Karpas-422 (cell line): ENCODE measurements around the gene ANKRD23. TPM values are rescaled to one million over a fixed set of nuclear protein-coding genes. Genes with fewer than 3 reads are reported as not detected.

Source experiments
- DNase-seq: peaks from one replicate; pipeline ENCODE4 v3.0.0-alpha.2; 2015
- H2AFZ ChIP-seq: fragments of 200-600 bp; sonication (generic); 2 replicates; pipeline ENCODE4 v1.6.1; 2014; ENCODE audit warnings: antibody characterized with exemption, low read length, mixed read lengths
- H3K27ac ChIP-seq: fragments of 200-600 bp; sonication (generic); 2 replicates; pipeline ENCODE4 v1.5.1; 2014; ENCODE audit warnings: mild to moderate bottlenecking, low read length, moderate library complexity
- H3K27me3 ChIP-seq: fragments of 200-600 bp; sonication (generic); 2 replicates; pipeline ENCODE4 v1.6.1; 2014; ENCODE audit warnings: low read length, mixed read lengths
- H3K36me3 ChIP-seq: fragments of 200-600 bp; sonication (generic); 2 replicates; pipeline ENCODE4 v1.6.1; 2014; ENCODE audit warnings: low read length, mixed read lengths; ENCODE audit not compliant: insufficient read depth
- H3K4me1 ChIP-seq: fragments of 200-600 bp; sonication (generic); 2 replicates; pipeline ENCODE4 v1.6.1; 2014; ENCODE audit warnings: mild to moderate bottlenecking, low read length, mixed read lengths
- H3K4me2 ChIP-seq: fragments of 200-600 bp; sonication (generic); 2 replicates; pipeline ENCODE4 v1.6.1; 2014; ENCODE audit warnings: low read length, low read depth, mild to moderate bottlenecking; ENCODE audit not compliant: poor library complexity, severe bottlenecking
- H3K4me3 ChIP-seq: fragments of 200-600 bp; sonication (generic); 2 replicates; pipeline ENCODE4 v1.5.1; 2014; ENCODE audit warnings: mild to moderate bottlenecking, antibody characterized with exemption, low read length, mixed read lengths
- H3K79me2 ChIP-seq: fragments of 200-600 bp; sonication (generic); 2 replicates; pipeline ENCODE4 v1.6.1; 2014; ENCODE audit warnings: mild to moderate bottlenecking, low read length, mixed read lengths
- H3K9ac ChIP-seq: fragments of 200-600 bp; sonication (generic); 2 replicates; pipeline ENCODE4 v1.6.0; 2014; ENCODE audit warnings: low read length
- H3K9me2 ChIP-seq: fragments of 200-600 bp; sonication (generic), shearing (Covaris generic); replicated peaks from 2 replicates; pipeline ENCODE4 v1.6.0; 2014; ENCODE audit warnings: mild to moderate bottlenecking, low read length, moderate library complexity; ENCODE audit not compliant: insufficient read depth
- H3K9me3 ChIP-seq: fragments of 300-700, 200-600 bp; sonication (generic); 2 replicates; pipeline ENCODE4 v1.6.1; 2014; ENCODE audit warnings: low read length, mixed read lengths
- H4K20me1 ChIP-seq: fragments of 200-600 bp; sonication (generic); 2 replicates; pipeline ENCODE4 v1.6.1; 2014; ENCODE audit warnings: mild to moderate bottlenecking, antibody characterized with exemption, low read length, low read depth; ENCODE audit not compliant: insufficient read depth
- total RNA-seq: library from RNA; depleted of rRNA; stranded (reverse); fragments of >200 nt; shearing (Covaris generic); gene quantifications from 2 replicates; pipeline ENCODE4 v1.2.3, GENCODE V29; 2014; ENCODE audit warnings: low replicate concordance

The ANKRD23 gene
- total RNA-seq, 1 experiment from 2014 or later, result 1.6 TPM

- Histone ChIP-seq H3K9ac (peak overlapping the region; percentile 86), H4K20me1 (peaks cover 8% of the 10 kb centered on the region; the same call in 1 of the 2 replicates), H3K4me3 (peak overlapping the region; percentile 73), H3K9me3 (no peaks in the 10 kb centered on the region), H3K79me2 (peaks cover 36% of the 10 kb centered on the region), H3K27ac (no peak overlapping the region), H3K4me2 (peak overlapping the region; percentile 86), H3K9me2 (no peaks in the 10 kb centered on the region), H3K36me3 (0 out of 2 replicates have a peak, but pooled peaks cover 4% of the 10 kb centered on the region), H3K27me3 (no peaks in the 10 kb centered on the region), H2AFZ (peak overlapping the region; percentile 94), H3K4me1 (peaks cover 52% of the 10 kb centered on the region)
- DNase-seq, result peak; percentile 65
Observed at GRCh38 chr2:96815326-96816126, 28.3 kb downstream of the ANKRD23 start.

GRCh38 chr2:96813656-96814055 is 30.2 kb downstream of the ANKRD23 start:
- Histone ChIP-seq H3K9ac (no peak overlapping the region), H3K4me2 (no peak overlapping the region), H3K79me2 (peaks cover 18% of the 10 kb centered on the region), H3K27ac (no peak overlapping the region), H3K36me3 (0 out of 2 replicates have a peak, but pooled peaks cover 3% of the 10 kb centered on the region), H2AFZ (no peak overlapping the region), H3K9me3 (no peaks in the 10 kb centered on the region), H3K4me3 (no peak overlapping the region), H3K9me2 (no peaks in the 10 kb centered on the region), H3K27me3 (no peaks in the 10 kb centered on the region), H3K4me1 (peaks cover 33% of the 10 kb centered on the region), H4K20me1 (peaks cover 6% of the 10 kb centered on the region; the same call in 1 of the 2 replicates)
- no peak for DNase-seq

- Histone ChIP-seq H3K9ac (no peak overlapping the region), H3K4me3 (no peak overlapping the region), H3K4me1 (peaks cover 17% of the 10 kb centered on the region), H2AFZ (no peak overlapping the region), H3K9me2 (no peaks in the 10 kb centered on the region), H3K27ac (no peak overlapping the region), H3K79me2 (peaks cover under 1% of the 10 kb centered on the region; the same call in 1 of the 2 replicates), H3K36me3 (no peaks in the 10 kb centered on the region), H3K4me2 (no peak overlapping the region), H4K20me1 (no peaks in the 10 kb centered on the region), H3K9me3 (no peaks in the 10 kb centered on the region), H3K27me3 (no peaks in the 10 kb centered on the region)
- no peak for DNase-seq
Observed at GRCh38 chr2:96811917-96812316, 31.9 kb downstream of the ANKRD23 start.

- no peak overlapping the region for H3K4me2 ChIP-seq
- no peaks in the 10 kb centered on the region for H3K79me2 ChIP-seq
- H3K27ac ChIP-seq, result no peak overlapping the region
- H4K20me1 ChIP-seq, result no peaks in the 10 kb centered on the region
- no peaks in the 10 kb centered on the region for H3K9me2 ChIP-seq
- no peaks in the 10 kb centered on the region for H3K9me3 ChIP-seq
- H3K4me1 ChIP-seq, result peaks cover 26% of the 10 kb centered on the region
- H3K36me3 ChIP-seq, result no peaks in the 10 kb centered on the region
- H3K9ac ChIP-seq, result no peak overlapping the region
- no peak overlapping the region for H2AFZ ChIP-seq
- DNase-seq, result no peak
- H3K27me3 ChIP-seq, result no peaks in the 10 kb centered on the region
- no peak overlapping the region for H3K4me3 ChIP-seq
Observed at GRCh38 chr2:96810783-96811192, 33.0 kb downstream of the ANKRD23 start.

GRCh38 chr2:96809951-96810782 is 33.7 kb downstream of the ANKRD23 start:
- H3K9me2 ChIP-seq, result no peaks in the 10 kb centered on the region
- no peaks in the 10 kb centered on the region for H3K36me3 ChIP-seq
- no peaks in the 10 kb centered on the region for H4K20me1 ChIP-seq
- H3K9me3 ChIP-seq, result no peaks in the 10 kb centered on the region
- no peaks in the 10 kb centered on the region for H3K27me3 ChIP-seq
- H3K79me2 ChIP-seq, result no peaks in the 10 kb centered on the region
- H3K4me3 ChIP-seq, result no peak overlapping the region
- no peak overlapping the region for H3K27ac ChIP-seq
- H3K4me1 ChIP-seq, result peaks cover 24% of the 10 kb centered on the region
- H3K9ac ChIP-seq, result no peak overlapping the region
- no peak overlapping the region for H2AFZ ChIP-seq
- H3K4me2 ChIP-seq, result no peak overlapping the region
- no peak for DNase-seq

- Histone ChIP-seq H3K4me2 (no peak overlapping the region), H3K27me3 (no peaks in the 10 kb centered on the region), H3K27ac (no peak overlapping the region), H3K4me1 (peaks cover 20% of the 10 kb centered on the region), H2AFZ (no peak overlapping the region), H3K9ac (no peak overlapping the region), H4K20me1 (no peaks in the 10 kb centered on the region), H3K4me3 (no peak overlapping the region), H3K79me2 (no peaks in the 10 kb centered on the region), H3K9me3 (no peaks in the 10 kb centered on the region), H3K36me3 (no peaks in the 10 kb centered on the region), H3K9me2 (no peaks in the 10 kb centered on the region)
- DNase-seq, result no peak
Observed at GRCh38 chr2:96809216-96809882, 34.5 kb downstream of the ANKRD23 start.

GRCh38 chr2:96808176-96808837 is 35.5 kb downstream of the ANKRD23 start:
- Histone ChIP-seq H3K79me2 (no peaks in the 10 kb centered on the region), H3K4me3 (no peak overlapping the region), H3K27ac (no peak overlapping the region), H3K9me2 (no peaks in the 10 kb centered on the region), H3K9ac (no peak overlapping the region), H2AFZ (no peak overlapping the region), H3K9me3 (no peaks in the 10 kb centered on the region), H4K20me1 (no peaks in the 10 kb centered on the region), H3K27me3 (no peaks in the 10 kb centered on the region), H3K4me1 (peaks cover 20% of the 10 kb centered on the region), H3K36me3 (no peaks in the 10 kb centered on the region), H3K4me2 (no peak overlapping the region)
- DNase-seq, result no peak
